PFSK-1 (cell line): Measurements from ENCODE around the gene PTGDS.

ENCODE experiments used
- FOXP2 ChIP-seq: optimal IDR thresholded peaks from 2 replicates; pipeline ENCODE3; 2011; ENCODE audit warnings: borderline replicate concordance, control low read depth, inconsistent platforms; ENCODE audit not compliant: insufficient read depth; ENCODE audit errors: extremely low read length, extremely low read depth
- POLR2AphosphoS5 ChIP-seq: IDR thresholded peaks from 2 replicates; pipeline ENCODE4 v1.6.1; 2012; ENCODE audit warnings: low read depth, mild to moderate bottlenecking, control low read depth, low read length, moderate library complexity
- REST ChIP-seq, 2 experiments: IDR thresholded peaks; 2 replicates each; pipeline versions ENCODE4 v1.6.1 to v1.8.0; 2011 to 2012; ENCODE audit warnings: low read depth in 2 of 2, low read length in 2 of 2, control low read depth in 1 of 2, inconsistent platforms in 1 of 2, mild to moderate bottlenecking in 1 of 2, moderate library complexity in 1 of 2; ENCODE audit not compliant: insufficient read depth in 1 of 2
- SIN3A ChIP-seq: IDR thresholded peaks from 2 replicates; pipeline ENCODE4 v1.6.1; 2012; ENCODE audit warnings: mild to moderate bottlenecking, low read length, moderate library complexity, borderline replicate concordance; ENCODE audit not compliant: insufficient read depth
- TAF1 ChIP-seq: IDR thresholded peaks from 2 replicates; pipeline ENCODE4 v1.6.1; 2012; ENCODE audit warnings: low read length, control low read depth, borderline replicate concordance; ENCODE audit not compliant: insufficient read depth

GRCh38 chr9:136964833-136965422, 12.4 kb upstream of the PTGDS start:
- TF ChIP-seq SIN3A (no peak), REST (IDR thresholded peaks at IDR 0.05; ENCODE audit: insufficient read depth in 1 of 2, low read depth in 2 of 2, low read length in 2 of 2) (no peak), POLR2AphosphoS5 (no peak), TAF1 (no peak), FOXP2 (no peak)
